Measurements from ENCODE around the gene OSGIN1.

GRCh38 chr16:83929811-83930555, 23.1 kb upstream of the OSGIN1 start:
- TF ChIP-seq EP300 (IDR thresholded peaks at IDR 0.05) = no peak
- no peak for TF ChIP-seq CTCF (IDR thresholded peaks at IDR 0.05)

All from ovary (tissue), 3 donors.